Measurements from ENCODE around the gene ZC3H10. TPM values are rescaled to one million over a fixed set of nuclear protein-coding genes. Genes with fewer than 3 reads are reported as not detected.
A peak's percentile ranks its signal among the peaks of the same experiment; 100 is the strongest.

The ZC3H10 gene
- total RNA-seq, 4 donors from 2014 or later, result 1.3 to 9.8 (median 4.2) TPM

DNA sequence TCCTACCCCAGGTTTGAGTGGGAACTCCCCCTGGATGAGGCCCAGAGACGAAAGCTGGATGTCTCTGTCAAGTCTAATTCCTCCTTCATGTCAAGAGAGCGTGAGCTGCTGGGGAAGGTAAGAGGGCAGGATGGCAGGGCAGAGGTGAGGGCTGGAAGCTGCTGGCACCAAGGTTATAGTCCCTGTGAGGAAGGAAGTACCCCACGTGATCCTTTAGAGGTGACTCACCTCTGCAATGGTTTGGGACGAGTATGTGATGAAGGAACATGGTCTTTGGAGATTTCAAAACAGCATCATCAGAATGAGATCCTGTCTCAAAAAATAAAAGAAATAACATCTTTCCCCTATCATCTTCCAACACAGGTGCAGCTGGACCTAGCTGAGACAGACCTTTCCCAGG is 25.2 kb downstream of the ZC3H10 start:
- no peak overlapping the region for H3K4me3 ChIP-seq
- intact Hi-C loops (cut with DNase I; ENCODE audit: low total_unique reads), result no loop called here
- no peaks in the 10 kb centered on the region for H3K4me1 ChIP-seq
- H3K9me3 ChIP-seq, result no peaks in the 10 kb centered on the region
- peak overlapping the region; percentile 65 to 81 for H3K27ac ChIP-seq
- H3K36me3 ChIP-seq, result no peaks in the 10 kb centered on the region
- no peak for TF ChIP-seq POLR2A (IDR thresholded peaks at IDR 0.05)
- TF ChIP-seq, protein P1, sequence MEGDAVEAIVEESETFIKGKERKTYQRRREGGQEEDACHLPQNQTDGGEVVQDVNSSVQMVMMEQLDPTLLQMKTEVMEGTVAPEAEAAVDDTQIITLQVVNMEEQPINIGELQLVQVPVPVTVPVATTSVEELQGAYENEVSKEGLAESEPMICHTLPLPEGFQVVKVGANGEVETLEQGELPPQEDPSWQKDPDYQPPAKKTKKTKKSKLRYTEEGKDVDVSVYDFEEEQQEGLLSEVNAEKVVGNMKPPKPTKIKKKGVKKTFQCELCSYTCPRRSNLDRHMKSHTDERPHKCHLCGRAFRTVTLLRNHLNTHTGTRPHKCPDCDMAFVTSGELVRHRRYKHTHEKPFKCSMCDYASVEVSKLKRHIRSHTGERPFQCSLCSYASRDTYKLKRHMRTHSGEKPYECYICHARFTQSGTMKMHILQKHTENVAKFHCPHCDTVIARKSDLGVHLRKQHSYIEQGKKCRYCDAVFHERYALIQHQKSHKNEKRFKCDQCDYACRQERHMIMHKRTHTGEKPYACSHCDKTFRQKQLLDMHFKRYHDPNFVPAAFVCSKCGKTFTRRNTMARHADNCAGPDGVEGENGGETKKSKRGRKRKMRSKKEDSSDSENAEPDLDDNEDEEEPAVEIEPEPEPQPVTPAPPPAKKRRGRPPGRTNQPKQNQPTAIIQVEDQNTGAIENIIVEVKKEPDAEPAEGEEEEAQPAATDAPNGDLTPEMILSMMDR (IDR thresholded peaks at IDR 0.05), result no peak
- DNase-seq, result no peak
- H3K27me3 ChIP-seq, result no peaks in the 10 kb centered on the region

DNA sequence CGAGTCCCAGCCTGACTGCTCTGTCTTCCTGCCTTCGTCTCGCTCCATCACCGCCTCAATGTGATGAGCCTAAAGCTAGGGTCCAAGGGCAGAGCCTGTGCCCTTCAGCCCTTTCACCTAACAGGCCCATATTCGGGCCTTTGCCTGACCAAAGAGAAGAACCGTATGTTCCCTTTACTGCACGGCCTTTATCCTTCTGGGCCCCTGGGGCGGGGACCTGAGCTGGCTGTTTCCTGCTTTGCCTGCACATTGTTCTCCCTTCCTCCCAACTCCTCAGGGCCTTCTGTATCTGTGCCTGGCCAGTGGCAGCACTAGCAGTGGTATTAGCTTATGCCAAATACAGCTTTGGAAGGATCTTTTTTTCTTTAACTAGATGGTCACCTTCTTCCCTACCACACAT is 25.8 kb downstream of the ZC3H10 start:
- TF ChIP-seq, protein P1 (IDR thresholded peaks at IDR 0.05), result no peak
- TF ChIP-seq POLR2A (IDR thresholded peaks at IDR 0.05), result no peak
- intact Hi-C loops (cut with DNase I; ENCODE audit: low total_unique reads), result no loop called here
- H3K36me3 ChIP-seq, result no peaks in the 10 kb centered on the region
- no peaks in the 10 kb centered on the region for H3K27me3 ChIP-seq
- peak overlapping the region; percentile 65 to 81 for H3K27ac ChIP-seq
- no peaks in the 10 kb centered on the region for H3K4me1 ChIP-seq
- no peaks in the 10 kb centered on the region for H3K9me3 ChIP-seq
- no peak for DNase-seq
- H3K4me3 ChIP-seq, result no peak overlapping the region

DNA sequence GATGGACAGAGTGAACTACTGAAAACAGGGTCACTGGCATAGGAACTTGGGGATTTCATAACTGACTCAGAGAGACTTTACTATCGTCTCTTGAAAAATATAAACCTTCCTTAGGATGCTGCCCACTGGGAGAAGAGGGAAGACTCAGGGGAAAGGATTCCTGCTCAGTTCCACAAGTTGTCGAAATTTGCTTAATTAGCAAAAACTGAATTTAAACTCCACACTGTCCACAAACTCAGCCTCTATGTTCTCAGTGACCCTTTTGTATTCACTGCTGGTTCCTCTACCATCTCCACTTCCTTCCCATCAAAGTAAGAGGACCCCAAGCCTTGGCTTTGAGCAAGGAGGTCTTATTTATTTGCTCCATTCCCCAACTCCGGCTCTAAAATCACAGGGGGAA is 27.2 kb downstream of the ZC3H10 start:
- intact Hi-C loops (cut with DNase I; ENCODE audit: low total_unique reads), result no loop called here
- H3K9me3 ChIP-seq, result no peaks in the 10 kb centered on the region
- no peak for TF ChIP-seq POLR2A (IDR thresholded peaks at IDR 0.05)
- TF ChIP-seq, protein P1 (IDR thresholded peaks at IDR 0.05), result no peak
- DNase-seq, result no peak
- H3K4me1 ChIP-seq, result no peaks in the 10 kb centered on the region
- no peaks in the 10 kb centered on the region for H3K36me3 ChIP-seq
- peak overlapping the region in 1 of 2 donors; percentile 81 for H3K27ac ChIP-seq
- H3K4me3 ChIP-seq, result no peak overlapping the region
- H3K27me3 ChIP-seq, result no peaks in the 10 kb centered on the region

DNA sequence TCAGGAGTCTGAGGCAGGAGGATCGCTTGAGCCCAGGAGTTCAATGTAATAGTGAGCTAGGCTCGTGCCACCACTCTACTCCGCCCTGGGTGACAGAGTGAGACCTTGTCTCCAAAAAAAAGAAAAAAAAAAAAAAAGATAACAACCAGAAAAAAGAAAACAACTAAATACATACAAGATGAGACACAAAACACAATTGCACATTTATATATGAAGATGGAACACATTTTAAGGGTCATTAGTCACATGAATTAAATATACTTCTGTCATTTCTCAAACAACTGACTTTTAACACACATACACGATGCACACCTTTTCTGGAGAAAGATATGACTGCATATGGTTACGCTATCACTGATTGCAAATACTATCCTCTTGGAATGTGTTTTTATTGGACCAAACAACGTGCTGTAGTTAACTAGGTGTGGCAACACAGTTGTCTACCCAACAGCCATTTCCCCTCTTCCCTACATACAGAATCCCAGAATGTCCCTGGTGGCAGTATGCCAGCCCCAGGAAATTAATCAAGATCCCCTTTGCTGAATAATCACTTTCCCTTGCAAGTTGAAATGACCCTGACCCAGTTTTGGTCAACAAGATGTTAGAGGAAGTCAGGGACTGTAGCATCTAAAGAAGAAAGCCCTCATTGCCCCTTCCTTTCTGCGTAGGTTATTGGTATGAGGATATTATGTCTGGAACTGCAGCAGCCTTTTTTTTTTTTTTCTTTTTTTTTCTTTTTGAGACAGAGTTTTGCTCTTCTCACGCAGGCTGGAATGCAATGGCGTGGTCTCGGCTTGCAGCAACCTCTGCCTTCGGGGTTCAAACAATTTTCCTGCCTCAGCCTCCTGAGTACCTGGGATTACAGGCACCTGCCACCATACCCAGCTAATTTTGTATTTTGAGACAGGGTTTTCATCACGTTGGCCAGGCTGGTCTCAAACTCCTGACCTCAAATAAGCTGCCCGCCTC is 28.7 kb downstream of the ZC3H10 start:
- TF ChIP-seq POLR2A (IDR thresholded peaks at IDR 0.05), result no peak
- TF ChIP-seq, protein P1 (IDR thresholded peaks at IDR 0.05), result no peak
- no peak for DNase-seq
- intact Hi-C loops (cut with DNase I; ENCODE audit: low total_unique reads), result no loop called here
- Histone ChIP-seq H3K9me3 (no peaks in the 10 kb centered on the region), H3K4me3 (no peak overlapping the region), H3K27ac (peak overlapping the region; percentile 57 to 59), H3K4me1 (no peaks in the 10 kb centered on the region), H3K27me3 (no peaks in the 10 kb centered on the region), H3K36me3 (no peaks in the 10 kb centered on the region)

DNA sequence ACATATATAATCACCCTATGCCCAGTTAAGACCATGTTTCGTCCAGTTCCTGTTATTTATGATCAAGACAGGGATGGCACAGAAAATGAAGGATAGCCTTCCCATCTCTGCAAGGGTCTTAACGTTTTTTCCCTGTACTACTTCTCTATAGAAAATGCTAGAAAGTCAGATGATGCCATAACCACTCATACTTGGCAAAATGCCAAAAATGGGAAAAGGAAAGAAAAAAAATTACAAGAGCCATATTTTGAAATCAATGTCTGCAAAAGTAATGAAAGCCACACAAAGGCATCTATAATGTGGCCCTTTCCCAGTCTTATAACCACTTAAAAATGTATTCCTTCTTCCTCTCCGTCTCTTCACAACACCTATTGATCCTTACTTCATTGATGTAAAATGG is 32.5 kb downstream of the ZC3H10 start:
- intact Hi-C loops (cut with DNase I; ENCODE audit: low total_unique reads), result no loop called here
- DNase-seq, result no peak
- H3K27me3 ChIP-seq, result no peaks in the 10 kb centered on the region
- H3K27ac ChIP-seq, result peak overlapping the region in 1 of 2 donors; percentile 2
- peaks cover 6 to 7% of the 10 kb centered on the region in 2 donors for H3K4me1 ChIP-seq
- H3K9me3 ChIP-seq, result no peaks in the 10 kb centered on the region
- H3K4me3 ChIP-seq, result no peak overlapping the region
- TF ChIP-seq POLR2A (IDR thresholded peaks at IDR 0.05), result no peak
- TF ChIP-seq, protein P1 (IDR thresholded peaks at IDR 0.05), result no peak
- H3K36me3 ChIP-seq, result no peaks in the 10 kb centered on the region

Measured in uterus (tissue), 4 donors.